HG03432 (cell line): ENCODE results near the gene GORASP2.

Experiments
- ATAC-seq: cut with Tn5 transposase; IDR thresholded peaks from one replicate; pipeline ENCODE4 v1.9.1; 2021; ENCODE audit warnings: mild to moderate bottlenecking, moderate library complexity; ENCODE audit not compliant: unreplicated experiment

Gene GORASP2

DNA sequence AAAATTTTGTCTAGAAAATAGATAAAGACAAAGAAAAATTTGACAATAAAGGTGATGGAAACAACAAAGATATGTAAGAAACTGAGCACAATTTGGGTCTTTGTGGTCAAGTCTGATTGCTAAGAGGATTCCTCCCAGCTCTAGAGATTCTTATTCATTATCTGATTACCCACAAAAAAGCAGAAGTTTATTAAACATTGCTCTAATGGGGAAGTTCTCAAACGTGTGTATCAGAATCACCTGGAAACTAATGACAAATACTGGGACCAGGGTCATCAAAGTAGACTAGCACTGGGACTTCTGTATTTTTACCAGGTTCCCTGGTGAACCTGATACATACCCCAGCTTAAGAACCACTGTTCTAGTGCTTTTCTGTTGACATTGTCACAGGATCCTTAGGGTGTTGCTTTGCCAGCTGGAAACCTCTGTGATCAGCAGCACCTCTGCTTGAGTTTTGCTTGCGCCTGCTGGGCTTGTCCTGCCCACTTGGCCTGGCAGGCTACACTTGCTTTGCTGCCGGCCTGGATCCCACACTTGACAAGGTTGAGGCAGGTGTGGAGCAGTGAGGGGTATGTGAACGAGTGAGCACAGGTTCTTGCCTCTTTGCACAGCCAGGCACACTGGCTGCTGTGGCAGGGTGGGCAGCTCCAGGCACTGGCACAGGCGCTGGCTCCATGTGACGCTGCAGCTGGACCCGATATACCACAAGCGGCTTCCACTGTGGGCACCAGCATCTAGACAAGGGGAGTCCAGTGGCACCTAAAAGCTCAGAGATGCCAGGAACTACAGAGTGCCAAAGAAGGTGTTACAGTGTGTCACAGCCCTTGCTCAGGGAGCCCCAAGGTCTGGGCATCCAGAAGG, 6.2 kb upstream of the GORASP2 start:
- ATAC-seq: no peak

GRCh38 chr2:170923799-170924198, 5.3 kb upstream of the GORASP2 start:
- no peak for ATAC-seq

DNA sequence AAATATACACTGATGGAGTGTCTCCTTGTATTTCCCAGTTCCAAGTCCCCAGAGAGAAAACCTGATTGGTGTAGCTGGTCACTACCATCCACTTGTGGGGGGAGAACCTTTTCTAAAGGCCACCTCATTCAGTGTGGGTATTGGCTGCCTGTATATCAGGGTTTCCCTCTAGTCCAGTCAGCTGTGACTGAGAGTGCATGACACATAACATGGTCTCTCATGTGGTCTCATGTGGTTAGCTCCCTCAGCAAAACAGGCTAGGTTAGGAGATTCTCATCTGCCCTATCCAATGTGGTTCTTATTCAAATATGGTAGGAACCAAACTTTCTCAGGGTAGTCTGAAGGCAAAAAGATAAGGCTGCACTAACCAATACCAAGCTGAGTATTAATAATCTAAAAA, 4.1 kb upstream of the GORASP2 start:
- ATAC-seq: no peak

DNA sequence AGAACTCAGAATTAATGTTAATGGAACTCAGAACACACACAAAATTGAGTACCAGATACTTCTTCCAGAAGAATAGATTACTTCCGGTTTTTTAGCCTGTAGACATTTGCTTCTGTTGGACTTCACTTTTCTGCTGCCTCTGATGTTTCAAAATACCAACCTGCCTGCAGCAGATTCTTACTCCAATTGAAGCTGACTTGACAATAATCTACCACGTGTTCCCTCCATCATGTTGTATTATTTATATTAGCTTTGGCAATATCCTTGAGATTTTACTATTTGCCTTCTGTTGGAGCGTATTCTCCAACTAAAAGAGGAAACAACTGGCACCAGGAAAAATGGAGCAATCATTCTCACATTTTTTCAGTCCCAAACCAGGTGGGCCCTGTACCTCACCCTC, 3.1 kb upstream of the GORASP2 start:
- no peak for ATAC-seq

- no peak for ATAC-seq
These were observed 2.2 kb upstream of the GORASP2 start for GRCh38 chr2:170926743-170927297.

DNA sequence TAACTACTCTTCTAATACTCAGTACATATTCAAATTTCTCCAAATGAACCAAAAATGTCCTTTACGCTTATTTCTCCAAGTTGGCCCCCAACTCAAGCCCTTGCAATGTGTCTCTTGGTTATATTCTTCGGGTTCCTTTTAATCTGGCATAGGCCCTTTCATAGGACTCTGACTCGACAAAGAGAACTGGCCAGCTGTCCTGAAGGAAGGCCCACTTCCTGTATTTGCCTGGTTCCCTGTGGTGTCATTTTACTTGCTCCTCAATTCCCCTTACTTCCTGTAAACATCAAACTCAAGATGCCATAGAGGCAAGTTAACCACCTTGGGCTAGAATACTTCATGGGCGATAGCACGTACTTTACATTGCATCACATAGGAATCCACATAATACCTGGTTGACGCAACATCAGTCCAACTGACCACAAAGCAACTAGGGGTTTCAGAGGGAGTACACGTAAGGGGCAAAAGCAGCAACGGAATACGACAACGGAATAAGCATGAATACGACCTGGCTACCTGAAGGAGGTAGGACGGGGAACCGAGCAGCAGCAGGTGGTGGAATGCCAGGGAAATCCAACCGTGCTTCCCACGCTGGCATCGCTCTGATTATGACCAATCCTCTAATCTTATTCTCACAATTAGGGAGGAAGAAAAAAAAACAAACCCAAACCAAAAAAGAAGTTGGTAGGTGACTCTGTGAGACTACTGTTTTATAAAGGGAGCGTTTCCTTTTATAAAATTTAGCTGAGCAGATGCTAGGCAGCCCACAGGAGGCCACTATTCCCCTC, 823 bp upstream of the GORASP2 start:
- ATAC-seq: no peak

DNA sequence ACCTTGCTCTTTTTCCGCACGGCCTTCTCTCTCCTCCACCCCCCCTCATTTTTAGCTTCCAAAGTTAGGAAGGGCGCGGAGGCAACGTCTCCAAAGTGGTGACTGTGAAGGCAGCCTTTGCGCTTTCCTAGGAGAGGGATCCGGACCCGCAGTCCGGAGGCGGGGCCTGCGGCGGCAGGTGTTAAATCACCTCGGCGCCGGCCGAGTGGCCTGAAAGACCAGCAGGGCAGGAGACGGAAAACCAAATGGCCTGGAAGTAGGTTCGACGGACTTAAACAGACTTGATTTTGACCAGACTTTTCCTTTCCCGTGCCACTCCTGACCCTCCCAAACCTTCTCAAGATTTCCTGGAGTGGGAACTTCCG, 615 bp downstream of the GORASP2 start:
- ATAC-seq: peak; percentile 19

GRCh38 chr2:170930131-170930990, 1.3 kb downstream of the GORASP2 start:
- ATAC-seq: peak; percentile 28

GRCh38 chr2:170930991-170931266, 1.9 kb downstream of the GORASP2 start:
- ATAC-seq: no peak

- no peak for ATAC-seq
These were observed 3.1 kb downstream of the GORASP2 start for GRCh38 chr2:170932166-170932565.

GRCh38 chr2:170932948-170933347, 3.9 kb downstream of the GORASP2 start:
- no peak for ATAC-seq

DNA sequence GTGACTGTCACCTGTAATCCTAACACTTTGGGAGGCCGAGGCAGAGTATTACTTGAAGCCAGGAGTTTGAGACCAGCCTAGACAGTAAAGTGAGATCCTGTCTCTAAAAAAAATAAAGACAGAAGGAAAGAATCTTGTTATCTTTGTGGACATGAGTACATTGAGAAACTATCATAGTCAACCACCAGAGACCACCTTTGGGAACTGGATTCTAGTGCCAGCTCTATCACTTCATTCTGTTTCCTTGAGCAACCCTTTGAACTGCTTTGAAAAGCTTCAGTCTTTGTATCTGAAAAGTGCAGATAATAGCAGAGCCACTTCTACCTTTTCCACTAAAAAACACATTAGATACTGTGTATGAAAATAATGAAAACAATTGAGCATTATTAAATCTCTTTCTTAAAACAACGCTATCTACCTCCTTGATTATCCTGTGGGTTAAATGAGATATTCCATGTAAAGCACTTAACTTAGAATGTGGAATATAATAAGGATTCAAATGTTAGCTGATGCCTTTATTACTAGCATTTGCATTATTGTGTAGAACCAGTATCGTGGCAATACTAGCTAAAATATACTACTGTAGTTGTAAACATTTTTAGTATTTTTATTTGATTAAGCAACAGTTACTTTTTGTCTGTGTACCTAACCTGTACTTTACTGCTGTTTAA, 8.8 kb downstream of the GORASP2 start:
- no peak for ATAC-seq

DNA sequence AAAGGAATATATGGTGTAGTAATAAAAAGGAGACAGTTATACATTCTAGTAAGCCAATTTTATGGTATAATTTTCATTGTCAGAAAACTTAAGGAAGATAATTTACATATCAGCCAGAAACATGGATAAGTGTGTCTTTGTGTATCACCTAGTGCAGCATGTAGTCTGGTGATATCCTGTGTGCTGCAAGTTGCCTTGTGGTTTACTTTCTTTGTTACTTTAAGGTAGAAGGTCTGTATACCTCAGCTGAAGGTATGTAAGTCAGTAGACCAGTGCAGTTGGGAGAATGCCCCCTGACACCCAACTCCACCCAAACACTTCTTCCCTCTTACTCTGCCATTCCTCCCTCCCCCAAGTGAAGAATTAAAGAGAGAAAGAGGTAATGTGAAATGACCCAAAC, 11.0 kb downstream of the GORASP2 start:
- ATAC-seq: no peak

DNA sequence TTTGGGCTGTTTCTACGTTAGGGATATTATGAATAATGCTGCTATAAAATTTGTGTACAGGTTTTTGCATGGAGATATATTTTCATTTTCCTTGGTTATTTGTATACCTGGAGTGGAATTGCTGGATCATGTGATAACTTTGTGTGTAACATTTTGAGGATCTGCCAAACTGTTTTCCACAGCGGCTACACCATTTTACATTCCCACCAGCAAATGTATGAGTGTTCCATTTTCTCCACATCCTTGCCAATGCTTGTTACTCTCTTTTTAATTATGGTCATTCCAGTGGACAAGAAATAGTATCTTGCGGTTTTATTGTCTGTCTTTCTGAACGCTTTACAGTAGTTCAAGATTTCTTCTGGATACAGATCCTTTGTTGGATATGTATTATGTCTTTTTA, 13.6 kb downstream of the GORASP2 start:
- no peak for ATAC-seq

GRCh38 chr2:170943041-170943440, 14.0 kb downstream of the GORASP2 start:
- no peak for ATAC-seq

DNA sequence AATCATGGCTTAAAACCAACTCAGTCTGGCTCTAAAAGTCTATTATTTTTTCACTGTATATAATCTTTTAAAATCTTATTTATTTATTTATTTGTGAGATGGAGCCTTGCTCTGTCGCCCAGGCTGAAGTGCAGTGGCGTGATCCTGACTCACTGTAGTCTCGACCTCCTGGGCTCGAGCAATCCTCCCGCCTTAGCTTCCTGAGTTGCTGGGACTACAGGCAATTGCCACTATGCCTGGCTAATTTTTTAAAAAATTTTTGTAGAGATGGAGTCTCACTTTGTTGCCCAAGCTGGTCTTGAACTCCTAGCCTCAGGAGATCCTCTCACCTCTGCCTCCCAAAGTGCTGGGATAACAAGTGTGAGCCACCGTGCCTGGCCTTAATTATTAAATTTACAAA, 14.5 kb downstream of the GORASP2 start:
- no peak for ATAC-seq

DNA sequence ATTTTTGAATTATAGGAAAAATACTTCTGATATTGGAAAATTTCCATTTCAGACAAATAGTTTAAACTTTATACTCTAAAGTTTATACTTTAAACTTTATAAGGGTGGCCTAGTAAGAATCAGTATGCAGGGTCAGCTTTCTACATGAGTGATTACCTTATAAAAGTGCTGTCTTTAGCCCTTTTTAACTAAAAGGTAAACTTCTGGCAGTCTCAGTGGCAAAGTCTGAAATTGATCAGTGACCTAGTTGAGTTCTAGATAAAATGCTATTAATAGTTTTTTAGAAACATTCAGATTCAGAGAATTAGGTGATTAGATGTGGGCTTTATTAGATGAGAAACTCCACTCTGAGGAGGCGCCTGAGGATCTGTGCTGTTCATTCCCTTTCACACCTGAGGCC, 15.5 kb downstream of the GORASP2 start:
- ATAC-seq: no peak

- ATAC-seq: no peak
These were observed 20.4 kb downstream of the GORASP2 start for GRCh38 chr2:170949415-170949814.

DNA sequence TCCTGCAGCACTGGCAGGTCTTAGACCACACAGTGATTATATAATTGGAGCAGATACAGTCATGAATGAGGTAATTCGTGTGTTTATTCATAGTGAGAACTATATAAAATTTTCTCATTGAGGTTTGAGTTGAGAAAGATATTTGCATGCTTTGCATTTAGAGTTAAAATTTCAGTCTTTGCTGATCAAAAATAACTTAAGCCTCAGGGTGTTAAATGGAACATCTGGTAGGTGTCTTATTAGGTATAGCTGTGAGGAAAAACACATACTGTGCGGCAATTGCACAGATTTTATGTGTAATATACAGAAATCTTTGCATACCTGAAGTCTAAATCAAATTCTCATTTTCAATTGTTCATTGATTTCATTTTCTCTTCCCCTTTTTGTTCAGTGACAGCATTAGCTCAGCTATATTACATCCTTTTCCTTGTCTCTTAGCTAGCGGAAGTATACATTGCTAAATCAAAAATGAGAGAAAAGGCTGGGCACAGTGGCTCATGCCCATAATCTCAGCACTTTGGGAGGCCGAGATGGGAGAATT, 21.2 kb downstream of the GORASP2 start:
- ATAC-seq: peak; percentile 88

GRCh38 chr2:170953941-170954340, 24.9 kb downstream of the GORASP2 start:
- ATAC-seq: no peak
